Bone marrow (tissue), 2 donors: ENCODE measurements around the gene MBNL2.

Source experiments
- DNase-seq, 2 donors: peaks; one replicate each; lab custom pipeline; 2025; lab: John Stamatoyannopoulos, UW

The MBNL2 gene

DNA sequence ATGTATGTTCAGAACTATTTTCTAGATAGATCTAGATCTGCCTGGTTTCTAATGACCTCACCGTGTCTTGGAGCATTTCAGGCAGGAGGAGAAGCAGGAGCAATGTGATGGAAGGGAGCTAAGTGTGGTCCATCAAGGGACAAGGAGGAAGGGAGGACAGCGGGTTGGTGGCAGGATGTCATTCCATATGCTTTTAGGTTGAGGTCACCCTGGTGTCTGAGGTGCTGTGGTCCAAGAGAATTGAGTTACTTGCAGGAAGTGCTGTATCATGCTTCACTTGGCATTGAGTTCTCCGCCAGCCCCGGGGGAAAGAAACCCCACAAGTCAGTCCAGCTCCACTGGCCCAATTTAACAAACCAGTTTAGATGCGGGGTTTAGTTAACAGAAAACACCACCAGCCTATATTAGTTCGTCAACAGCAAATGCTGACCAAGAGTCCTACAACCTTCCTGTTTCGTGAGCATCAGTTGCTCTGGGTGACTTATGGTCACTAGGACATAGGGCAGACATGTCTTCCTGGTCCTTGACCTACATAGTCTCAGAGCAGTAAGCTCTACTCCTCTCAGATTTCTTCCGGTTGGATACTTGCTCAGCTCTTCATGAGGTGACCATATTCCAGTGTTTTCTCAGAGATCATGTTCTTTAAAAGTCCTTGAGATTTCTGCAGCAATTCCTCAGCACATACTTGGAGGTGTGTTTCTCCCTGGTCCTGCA, 79.4 kb downstream of the MBNL2 start:
- no peak for DNase-seq

DNA sequence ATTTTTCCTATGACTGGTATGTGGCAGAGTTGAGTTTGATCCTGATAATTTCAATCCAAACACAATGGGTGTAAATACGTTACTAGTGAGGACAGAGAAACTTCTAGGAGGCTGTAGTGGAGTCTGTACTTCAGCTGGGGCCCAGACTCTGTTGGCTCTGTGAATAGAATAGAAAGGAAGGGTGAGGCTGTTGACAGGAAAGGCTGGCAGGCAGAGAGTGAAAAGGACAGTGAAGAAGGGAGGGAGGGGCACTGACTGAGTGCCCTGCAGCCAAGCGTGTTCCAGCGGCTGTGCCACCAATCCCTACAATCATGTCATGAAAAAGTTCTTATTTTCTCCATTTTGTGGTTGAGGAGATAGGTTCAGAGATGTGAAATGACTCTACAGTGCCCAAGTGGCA, 80.5 kb downstream of the MBNL2 start:
- DNase-seq, result no peak

DNA sequence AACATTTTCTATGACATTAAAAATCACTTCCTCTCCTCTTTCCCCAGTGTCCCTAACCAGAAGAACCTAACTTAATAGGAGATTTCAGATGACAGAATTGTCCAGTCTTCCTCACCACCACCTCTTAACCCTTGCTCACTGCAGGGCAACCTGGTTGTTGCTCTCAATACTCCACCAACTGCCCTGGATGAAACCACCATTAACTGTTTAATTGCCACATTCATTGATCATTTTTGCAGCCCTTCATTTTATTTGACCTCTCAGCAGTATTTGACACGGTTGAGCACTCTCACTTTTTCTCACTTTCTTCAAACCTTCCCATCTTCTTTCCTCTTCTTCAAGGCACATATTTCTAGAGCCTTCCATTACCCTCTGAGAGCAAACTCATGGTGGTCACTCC, 84.0 kb downstream of the MBNL2 start:
- DNase-seq, result no peak

DNA sequence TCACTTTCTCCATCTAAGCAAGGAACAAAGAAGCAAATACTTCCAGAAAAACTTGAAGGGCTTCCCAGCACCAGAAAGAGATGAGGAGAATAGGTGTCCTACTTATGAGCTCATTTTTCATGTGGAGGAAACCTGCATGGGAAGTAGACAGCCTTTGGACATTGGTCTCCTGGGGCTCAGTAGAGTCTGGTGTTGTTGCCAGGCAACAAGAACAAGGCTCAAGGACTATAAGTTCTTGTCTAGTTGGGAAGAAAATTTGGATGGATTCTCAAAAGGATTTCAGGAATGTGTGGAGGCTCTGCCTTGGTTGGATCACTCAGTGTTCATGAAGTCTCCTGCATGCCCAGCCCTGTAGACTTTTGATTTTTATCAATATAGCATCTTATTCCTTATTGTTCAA, 84.5 kb downstream of the MBNL2 start:
- DNase-seq, result no peak

DNA sequence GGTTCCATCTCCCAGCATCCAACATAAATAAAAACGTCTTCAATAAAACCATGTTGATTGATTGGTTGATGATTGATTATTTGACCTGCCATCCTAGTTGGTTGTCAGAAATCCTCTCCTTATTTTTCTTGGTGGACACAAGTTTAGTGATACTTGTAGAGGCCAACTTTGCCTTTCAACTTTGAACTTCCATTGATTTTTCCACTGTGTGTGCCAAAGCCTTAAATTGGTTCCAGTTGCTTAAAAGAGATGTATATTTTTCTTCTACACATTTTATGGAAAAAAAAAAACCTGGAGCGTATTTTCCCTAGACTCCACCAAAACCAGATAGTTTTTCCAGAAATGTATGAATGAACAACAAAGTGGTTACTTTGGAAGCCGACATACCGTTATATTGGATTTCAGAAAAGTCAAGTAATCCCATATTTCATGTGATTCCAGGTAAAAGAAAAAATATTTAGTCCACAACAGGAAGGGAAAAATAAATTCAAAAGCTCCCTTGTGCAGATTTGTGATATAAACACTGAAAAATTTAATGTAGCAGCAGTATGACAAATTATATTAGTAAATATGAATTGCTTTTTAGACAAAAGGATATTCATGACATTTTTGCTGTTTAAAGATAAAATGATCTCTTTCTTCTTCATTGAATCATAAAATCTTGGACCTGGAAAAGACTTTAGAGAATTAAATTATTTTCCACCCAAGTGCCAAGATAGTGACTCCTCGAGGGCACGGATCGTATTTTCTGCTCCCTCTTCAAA, 85.2 kb downstream of the MBNL2 start:
- DNase-seq, result no peak

DNA sequence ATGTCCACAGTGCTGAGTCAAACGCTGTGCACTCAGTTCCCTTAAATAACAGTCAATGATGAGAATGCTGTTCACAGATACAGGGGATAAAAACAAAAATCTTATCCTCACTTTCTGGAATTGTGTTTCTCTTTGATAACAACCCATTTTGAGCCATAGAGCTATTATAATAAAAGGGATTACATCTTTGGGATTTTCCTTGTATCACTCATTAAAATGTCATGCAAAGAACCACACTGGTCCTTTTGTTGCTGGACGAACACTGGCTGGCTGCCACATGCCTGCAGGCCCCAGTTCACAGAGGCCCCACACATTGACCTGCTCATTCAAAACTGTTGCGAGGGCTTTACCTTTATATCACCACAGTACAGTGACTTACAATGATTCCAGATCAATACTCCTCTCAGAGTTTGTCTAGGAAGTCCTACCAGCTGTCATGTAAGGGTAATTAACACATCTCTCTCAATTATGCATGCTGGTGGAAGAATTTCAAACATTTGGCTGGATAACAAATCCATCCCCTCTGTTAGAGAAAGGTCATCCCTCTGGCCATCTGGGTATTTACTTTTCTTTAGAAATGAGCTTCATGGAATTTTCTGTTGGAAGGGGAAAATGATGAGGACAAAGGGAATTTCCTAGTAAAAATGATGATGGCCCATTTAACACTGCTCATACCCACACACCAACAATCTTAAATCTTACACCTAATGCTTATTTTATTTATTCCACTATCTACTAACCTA, 85.9 kb downstream of the MBNL2 start:
- DNase-seq, result no peak

DNA sequence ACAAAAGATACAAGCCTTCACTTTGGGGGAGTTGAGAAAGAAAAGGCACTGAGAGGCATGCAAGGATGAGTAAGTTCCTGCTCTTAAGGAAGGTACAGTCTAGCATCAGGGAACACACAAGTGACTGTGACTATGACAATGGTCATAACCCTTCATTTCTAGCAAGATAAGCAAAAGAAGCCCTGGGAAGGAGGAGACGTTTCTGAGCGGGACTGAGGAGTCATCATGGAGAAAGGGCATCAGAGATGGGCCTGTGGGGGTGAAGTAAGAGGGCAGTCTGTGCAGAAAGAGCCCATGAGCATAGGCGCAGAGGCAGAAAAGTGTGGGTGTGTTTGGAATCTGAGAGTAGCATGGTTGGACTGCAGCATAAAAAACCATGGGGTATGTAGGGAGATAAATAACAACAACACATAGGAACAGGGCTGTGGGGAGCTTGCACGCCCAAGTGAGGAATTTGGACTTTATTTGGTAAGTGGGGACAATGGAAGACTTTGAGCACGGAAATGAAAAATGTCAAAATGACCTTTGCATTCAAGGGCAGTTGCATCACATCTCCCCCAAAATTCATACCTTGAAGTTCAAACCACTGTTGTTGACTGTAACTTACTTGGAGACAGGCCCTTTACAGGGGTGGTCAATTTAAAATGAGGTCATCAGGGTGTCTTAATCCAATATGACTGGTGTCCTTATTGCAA, 86.7 kb downstream of the MBNL2 start:
- DNase-seq, result no peak

DNA sequence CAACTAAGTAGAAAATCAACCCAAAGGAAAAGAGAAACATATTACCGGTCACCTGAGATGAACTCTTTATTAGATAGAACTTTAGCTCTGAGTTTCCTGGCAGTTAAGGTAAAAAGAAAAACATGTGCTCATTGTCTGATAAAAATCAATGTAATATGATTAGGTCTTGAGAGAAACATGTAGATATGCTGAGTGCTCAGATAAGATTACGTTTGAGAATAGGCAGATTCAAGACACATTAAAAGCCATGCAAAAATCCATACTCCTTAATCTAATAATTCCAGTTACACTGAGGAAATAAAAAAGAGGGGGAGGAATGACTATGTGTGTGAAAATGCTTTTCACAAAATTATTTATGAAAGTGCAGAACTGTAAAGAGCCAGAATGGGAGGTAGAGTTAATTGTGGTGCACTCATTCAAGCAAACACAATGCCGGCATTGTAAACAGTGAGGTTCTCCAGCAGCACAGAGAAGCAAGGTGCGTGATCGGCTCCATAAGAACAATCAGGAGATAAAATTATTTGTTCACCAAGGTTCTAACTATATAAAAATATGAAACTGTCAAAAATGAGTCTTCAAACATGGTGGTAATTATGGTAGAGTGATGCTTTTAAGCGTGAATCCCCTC, 88.8 kb downstream of the MBNL2 start:
- DNase-seq, result no peak

DNA sequence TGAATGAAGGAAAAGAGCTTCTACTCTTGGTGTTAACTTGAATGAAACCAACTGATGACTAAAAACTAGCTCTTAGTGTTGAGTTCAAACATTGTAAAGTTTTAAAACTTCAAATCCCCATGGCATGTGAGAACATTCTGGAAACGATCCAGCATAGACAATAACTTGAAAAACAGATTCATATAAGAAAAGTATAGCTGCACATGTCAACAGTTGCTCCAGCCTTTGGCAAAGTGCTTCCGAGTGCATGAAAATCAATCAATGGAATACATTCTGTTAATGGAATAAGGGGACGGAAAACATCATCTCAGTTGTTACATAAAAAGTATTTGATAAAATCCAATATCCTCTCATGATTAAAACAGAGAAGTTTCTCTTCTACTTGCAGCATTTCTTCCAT, 89.8 kb downstream of the MBNL2 start:
- DNase-seq, result no peak

DNA sequence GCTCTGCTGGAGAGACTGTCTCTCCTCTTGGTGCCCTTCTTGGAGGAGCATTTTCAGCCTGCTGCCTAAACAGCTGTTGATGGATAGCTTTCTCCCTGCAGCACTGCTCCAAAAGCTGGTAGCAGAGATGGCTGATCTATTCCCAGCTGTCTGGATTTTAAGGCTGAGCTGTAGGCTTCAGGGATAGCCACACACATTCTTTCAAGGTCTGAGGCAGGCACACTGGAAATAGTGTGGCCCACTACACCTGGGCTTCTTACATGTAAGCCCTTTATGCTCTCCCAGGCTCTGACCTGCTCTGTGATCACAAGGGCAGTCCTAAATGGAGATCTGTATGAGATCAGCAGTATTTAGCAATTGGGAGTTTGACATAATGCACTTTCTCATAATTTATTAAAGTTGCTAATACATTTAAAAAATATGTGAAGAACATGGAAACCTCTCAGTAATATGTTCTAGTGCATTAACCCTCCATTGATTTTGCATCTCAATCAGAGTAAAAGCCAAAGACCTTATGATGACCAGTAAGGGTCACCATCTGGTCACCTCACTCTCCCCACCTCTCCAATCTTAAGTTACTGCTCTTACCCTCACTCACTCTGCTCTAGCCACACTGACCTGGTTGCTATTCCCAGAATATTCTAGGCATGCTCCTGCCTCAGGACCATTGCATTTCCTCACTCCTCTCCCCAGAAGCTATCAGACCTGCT, 91.6 kb downstream of the MBNL2 start:
- no peak for DNase-seq

DNA sequence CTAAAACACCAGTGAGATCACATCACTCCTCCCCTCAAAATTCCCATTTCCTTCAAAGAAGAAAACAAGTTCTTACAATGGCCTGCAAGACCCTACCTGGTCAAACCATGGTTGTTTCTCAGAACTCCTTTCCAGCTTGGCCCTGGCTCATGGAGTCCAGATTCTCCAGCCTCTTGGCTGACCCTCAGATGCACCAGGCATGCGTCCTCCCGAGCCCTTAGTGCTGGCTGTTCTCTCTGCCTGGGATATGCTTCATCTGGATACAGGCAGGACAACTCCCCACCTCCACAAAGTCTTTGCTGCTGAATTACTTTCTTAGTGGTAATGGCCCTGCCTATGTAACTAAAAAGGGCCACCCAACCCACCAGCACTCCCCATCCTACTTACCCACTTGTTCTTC, 94.3 kb downstream of the MBNL2 start:
- DNase-seq, result no peak

DNA sequence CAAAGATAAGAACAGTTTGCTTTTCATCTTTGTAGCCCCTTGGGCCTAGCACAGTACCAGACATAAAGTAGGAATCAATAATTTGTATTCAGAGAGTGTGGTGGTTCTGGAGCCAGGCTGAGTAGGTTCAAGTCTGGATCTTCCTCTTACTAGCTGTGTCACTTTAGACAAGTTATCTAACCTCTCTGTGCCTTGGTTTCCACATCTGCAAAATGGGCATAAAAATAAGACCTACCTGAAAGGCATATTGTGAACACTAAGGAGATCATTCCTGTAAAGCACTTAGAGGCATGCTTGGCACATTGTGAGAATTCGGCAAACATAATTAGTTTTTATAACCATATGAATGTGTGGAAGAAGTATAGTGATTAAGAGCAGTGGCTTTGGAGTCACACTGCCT, 95.8 kb downstream of the MBNL2 start:
- no peak for DNase-seq

DNA sequence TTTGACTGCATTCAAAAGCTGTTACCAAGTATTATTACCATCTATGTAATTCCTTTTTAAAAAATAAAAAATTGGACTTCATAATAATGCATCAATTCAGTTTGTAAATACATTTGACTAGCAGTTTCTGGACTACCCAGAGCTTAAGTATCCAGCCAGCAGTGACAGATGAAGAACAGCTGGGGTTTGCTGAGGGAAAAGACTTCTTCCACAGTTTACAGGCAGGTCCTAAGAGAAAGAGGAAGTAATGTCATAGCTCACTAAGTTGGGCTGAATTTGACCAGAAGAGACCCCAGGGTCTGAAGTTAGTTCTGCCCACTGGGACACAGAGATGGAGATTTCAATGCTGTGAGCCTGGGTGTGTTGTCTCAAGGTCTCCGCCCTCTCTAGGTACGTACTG, 96.4 kb downstream of the MBNL2 start:
- DNase-seq, result peak in 1 of 2 donors; percentile 40

DNA sequence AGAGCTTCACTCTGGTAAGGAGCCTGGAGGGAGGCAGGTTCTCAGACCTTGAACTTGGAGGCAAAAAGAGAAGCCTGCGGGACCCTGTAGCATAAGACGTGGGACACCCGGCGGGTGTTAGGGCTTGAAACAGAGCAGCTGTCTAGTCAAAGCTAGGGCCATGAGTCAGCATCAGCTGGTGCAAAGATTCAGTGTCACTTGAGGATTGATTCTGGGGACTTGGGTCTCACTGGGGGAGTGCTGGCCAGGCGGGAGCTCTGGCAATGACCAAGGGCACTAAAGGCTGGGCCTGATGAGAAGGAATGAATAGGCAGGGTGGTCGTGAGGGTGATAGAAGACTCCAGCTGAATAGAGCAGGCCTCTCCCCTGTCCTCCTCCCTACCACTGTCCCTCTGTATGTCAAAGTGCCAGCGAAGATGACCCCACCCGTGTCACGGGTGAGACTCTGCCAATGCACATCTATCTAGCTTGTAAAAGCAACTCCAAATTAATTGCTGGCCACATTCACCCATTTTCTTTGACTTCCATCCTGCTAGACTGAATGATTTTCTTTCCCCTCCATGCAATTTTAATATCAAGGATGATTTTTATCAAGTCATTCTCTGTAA, 97.1 kb downstream of the MBNL2 start:
- no peak for DNase-seq

DNA sequence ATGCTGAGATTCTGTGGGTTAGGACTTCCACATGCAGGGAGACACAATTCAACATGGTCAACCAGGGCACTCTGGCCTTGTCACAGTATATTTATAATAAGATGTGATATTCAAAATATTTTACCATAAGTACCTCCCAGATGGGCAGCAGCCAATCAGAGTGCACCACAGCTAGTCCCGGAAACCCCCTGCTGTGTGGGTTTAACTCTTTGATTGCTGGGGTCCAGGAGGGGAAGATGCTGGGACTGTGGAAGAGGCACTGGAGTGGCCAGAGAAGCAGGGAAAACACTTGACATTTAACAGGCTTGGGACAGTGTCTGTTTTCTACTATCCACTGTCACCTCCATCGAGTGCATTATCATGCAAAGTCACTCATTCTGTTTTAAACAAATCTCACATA, 99.0 kb downstream of the MBNL2 start:
- DNase-seq, result no peak

DNA sequence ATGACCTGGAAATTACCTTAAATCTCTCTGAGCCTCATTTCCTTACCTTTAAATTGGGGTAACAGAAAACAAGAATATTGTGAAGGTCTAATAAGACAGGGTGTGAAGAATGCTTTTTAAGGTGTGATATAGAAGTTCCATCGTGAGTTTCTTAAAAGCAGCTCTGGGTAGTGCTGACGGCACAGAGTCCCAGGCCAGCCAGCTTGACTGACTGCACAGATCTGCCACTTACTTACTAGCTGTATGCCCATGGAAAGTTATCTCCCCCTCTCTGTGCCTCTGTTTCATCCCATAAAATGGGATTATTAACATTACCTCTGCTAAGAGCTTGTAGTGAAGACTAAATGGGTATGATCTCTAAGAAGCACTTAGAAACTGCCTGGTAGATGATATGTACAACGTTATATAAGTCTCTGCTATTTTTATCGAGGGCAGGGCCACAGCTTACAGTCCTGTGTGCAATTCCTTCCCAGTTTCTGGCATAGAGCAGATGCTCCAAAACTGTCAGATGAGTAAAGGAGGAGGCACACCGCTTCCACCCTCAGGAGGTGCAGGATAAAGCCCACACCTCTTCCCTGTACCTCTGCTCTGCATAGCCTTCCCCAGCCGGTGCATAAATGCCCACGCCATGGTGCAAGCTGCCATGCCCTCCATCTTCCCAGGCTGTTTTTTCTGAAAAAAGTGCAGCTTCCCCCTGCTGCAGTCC, 99.6 kb downstream of the MBNL2 start:
- DNase-seq, result no peak

DNA sequence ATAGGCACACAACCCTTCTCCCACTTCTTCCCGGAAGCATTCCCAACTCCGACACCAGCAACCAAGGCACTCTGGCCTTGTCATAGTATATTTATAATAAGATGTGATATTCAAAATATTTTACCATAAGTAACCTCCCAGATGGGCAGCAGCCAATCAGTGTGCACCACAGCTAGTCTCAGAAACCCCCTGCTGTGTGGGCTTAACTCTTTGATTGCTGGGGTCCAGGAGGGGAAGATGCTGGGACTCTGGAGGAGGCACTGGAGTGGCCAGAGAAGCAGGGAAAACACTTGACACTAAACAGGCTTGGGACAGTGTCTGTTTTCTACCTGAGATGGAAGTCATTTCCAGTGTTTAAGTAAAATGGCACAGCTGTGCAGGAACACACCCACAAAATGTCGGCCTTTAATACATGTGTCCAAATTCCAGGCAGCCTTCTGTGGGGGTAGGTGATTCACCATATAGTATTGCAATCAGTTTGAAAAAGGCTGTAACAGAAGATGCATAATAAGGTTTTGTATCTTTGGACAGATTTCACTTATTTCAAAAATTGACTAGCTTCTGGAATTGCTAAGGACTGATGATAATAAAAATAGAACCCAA, 100.7 kb downstream of the MBNL2 start:
- DNase-seq, result no peak

DNA sequence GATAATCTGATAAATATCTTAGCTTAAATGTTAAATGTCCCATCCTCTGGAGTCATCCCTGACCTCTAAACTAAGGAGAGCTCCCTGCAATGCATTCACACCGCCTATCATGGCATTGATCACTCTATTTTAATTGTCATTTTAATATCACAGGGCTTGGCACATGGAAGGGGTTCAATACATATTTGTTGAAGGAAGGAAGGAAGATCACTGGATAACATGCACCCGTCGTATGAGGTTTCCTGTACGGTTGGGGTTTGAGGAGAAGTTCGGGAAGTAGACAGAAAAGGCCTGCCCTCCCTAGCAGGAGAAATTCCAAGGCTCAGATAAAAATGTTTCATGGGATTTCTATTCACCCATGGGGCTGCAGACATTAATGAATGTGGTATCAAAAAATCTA, 102.0 kb downstream of the MBNL2 start:
- DNase-seq, result no peak

DNA sequence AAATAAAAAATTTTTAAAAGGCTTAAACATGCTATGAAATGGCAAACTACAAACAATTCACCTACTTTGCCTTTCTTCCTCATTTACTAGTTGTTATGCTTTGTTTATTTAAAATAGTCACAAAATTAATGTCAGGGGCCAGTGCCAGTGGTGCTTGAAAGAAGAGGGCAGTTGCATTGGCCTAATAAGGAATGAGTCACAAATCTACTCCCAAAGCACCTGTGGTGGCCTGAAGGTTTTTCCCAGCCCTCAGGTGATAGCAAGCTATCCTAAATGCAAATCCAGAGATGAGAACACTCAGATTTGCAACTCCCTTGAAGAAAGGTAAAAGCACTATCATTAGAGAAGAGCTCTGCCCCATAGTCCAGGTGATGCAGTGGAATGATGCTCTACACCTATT, 103.6 kb downstream of the MBNL2 start:
- DNase-seq, result no peak

DNA sequence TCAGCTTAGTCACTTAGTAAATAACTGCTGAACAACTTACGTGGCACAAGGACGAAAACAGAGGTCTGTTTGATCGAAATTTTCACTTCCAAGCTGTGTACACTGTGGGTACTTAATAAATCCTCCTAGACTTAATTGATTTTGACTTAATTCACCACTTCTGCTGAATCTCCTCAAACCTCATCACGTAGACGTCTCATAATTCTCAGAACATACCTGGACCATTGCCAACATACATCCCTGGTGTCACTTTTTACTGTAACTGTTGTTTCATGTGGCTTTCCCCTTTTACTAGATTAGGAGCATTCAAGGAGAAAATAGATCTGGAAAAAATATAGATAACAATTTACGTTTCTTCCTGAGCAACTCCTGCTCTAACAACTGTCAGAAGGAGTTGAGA, 105.0 kb downstream of the MBNL2 start:
- DNase-seq, result no peak
